Measurements from ENCODE around the gene AOPEP.

AOPEP gene

DNA sequence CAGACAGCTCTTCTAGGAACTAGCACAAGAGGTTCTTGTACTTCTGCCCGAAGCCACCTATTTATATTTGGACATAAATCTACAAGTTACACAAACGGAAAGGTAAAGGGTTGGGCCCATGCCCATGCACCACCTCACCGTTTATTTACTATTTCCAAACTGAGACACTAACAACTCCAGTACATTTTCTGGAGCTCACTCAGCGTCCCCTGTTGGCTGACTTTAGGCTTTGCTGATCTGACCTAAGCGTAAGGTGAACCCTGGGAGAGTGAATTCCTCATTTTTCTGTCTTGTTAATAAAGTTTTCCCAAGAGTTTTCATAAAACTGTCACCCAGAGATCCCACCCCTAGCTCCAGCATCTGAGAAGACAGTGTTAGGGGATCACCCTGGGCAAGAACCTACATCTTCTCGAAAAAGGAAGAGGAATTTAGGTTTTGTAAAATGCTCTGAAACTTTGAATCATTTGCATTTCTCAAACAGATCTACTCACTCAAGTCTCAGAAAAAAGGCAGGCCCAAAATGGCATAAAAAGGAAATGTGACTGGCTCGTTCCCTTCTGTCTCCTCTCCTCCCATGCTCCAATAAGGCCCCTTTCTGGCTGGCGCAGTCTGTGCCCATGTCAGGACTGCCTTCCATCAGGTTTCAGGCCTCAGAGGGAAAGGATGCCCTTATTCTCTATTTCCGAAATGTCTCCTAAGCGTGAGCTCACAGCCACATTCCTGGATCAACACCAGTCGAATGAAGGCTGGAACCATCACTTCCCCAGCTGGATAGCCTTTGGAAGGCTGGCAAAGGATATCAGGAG, 389.7 kb downstream of the AOPEP start:
- DNase-seq (ENCODE audit: low spot score) = no peak

DNA sequence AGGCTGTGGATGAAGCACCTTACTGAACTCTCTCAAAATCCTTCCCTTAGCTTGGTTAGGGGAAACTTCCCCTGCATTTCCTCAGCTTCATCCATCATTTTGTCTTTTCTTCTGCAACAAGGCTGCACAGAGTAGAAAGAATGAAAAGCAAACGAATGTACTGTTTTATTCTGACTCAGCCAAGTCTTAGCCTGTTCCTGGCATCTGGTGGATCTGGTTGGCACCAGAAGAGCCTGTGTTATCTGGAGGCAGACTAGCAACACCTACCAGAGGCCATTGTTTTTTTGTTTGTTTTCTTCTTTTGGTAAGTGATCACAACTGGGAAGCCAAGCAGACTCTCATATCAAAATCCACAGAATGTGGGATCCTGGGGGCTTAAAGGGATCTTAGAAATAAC, 390.3 kb downstream of the AOPEP start:
- DNase-seq (ENCODE audit: low spot score) = no peak

DNA sequence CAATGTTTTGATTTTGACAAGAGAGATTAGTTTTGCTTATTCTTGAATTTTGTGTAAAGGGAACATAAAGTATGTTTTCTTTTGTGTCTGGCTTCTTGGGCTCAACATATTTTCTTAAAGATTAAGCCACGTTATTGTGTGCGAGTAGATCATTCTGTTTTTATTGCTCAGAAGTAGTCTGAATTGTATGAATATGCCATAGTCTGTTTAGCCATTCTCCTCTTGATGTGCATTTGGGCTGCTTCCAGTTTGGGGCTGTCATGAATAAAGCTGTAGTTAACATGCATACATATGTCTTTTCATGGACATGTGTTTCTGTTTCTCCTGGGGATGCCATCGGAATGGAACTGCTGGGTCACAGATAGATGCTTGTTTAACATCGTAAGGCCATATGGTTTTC, 392.1 kb downstream of the AOPEP start:
- DNase-seq (ENCODE audit: low spot score) = no peak

DNA sequence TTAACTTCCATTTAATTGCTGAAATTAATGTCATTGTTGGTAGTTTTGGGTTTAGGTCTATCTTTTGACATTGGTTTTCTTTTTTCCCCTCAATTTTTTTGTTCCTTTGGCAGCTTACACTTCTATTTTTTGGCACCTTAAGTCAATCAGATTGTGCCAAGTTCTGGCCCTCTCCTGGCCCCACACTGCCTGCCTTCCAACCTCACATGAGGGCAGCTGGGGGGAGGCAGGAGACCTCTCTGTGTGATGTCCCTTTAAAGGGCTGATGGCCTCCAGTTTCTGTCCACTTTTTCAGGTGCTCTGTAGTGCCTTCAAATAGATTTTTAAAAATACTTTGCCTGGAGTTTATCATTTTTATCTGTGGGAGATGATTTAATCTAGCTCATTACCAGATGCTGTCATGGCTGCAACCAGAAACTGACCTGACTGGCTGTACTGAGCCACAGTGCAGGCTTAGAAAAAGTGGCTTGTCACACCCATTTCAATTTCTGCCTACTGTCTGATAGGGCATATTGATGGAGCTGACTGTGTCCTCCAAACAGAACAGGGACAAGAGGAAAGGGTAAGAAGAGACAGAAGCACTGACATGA, 394.4 kb downstream of the AOPEP start:
- no peak for DNase-seq (ENCODE audit: low spot score)

DNA sequence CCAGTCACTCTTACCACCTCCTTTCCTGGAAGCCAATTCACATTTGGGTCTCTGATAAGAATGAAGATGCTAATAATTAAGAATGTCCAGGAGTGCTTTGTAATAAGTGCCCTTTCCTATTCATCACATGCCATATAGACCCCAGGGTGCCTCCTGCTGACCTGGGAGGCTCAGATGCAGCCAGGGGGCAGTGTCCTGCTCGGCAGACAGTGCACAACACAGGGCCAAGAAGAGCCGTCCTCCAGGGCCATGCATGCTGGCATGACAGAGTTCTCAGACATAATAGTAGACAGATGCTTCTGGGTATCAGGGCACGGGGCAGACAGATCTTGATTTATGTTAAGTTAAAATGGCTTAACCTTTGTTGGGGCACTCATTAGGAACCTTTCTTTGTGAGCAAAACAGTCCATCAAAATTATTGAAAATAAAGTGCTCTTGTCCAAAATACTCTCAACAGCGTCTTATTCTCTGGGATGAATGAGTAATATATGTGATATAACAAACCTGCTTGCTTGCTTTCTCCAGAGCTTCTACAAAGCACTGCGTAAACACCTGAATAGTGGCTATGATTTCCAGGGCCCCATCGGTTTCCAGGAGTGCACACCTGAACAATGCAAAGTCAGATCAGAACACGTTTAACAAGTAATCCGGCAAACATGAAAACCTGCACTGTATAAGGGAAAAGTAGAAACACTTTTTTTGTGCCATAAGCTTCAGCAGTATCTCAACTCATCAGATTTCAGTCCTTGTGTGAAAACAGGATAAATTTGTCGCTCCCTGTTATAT, 398.3 kb downstream of the AOPEP start:
- DNase-seq (ENCODE audit: low spot score) = peak; percentile 39

DNA sequence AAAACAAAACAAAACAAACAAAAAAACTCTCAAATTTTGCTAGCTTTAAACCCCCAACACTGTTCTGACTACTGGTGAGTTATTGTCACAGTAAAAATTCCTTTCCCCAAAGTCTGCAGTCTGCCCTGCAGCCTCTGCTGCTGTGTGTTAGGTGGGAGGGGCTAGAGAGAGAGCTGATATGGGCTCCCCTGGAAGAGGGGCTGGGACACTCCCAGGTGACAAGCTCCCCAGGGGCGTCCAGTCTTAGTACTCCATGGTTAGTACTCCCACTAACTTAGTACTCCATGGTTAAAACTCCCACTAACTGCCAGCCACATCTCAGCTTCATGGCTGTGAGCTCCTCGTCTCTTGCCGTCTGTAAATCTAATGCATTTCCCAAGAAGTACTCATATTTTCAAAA, 399.2 kb downstream of the AOPEP start:
- DNase-seq (ENCODE audit: low spot score) = no peak

DNA sequence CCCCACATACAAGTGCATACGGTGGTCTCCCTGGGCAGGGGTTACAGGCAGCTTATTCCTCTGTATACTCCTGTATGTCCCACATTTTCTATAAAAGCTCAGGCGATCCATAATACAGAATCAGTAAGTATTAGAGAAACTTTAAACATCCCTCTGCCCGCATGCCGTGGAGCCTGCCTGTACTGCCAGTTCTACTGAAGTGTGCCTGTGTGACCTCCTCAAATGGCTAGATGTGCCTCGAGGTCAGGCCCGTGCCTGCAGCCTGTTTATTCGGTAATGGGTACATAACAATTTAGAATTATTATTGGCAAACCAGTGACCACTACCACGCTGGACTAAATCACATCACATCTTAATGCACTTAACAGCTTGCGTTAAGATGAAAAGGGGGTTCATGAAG, 400.2 kb downstream of the AOPEP start:
- no peak for DNase-seq (ENCODE audit: low spot score)

DNA sequence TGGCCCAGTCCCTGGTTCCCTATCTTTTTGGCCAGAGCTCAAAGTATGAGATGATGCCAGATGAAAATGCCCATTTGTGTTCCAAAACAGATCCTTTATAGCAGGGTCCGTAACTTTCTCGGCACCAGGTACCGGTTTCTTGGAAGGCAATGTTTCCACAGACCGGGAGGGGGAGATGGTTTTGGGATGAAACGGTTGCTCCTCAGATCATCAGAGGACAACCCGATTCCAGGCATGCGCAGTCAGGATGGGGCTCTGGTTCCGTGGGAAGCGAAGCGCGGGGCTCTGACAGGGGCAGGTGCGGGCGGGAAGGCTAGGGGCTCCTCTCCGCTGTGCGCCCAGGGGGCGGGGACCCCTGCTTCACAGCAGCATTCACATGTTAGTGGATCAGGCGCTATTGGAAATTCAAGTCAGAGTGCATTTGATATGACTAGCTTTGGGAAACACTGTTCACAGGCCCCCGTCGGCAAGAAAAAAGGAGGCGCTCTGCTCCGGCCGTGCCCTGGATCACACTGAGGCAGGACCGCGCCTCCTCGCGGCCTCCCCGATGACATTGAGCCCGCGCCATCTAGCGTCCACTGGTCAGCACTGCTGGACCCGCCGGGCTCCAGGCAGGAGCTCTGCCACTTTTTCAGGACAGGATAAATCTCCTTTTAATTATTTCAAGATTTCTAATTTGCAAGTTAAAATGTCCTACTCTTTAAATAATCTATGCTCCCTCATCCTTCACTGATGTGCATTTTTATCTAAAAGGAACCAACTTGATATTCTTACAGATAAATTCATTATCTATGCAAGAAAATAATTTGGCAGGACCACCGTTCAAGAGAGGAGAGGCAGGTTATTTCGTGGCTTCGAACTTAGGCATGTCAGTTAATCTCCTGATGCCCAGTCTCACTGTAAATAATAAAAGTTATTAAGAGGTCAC, 401.0 kb downstream of the AOPEP start:
- DNase-seq (ENCODE audit: low spot score) = peak; percentile 86

DNA sequence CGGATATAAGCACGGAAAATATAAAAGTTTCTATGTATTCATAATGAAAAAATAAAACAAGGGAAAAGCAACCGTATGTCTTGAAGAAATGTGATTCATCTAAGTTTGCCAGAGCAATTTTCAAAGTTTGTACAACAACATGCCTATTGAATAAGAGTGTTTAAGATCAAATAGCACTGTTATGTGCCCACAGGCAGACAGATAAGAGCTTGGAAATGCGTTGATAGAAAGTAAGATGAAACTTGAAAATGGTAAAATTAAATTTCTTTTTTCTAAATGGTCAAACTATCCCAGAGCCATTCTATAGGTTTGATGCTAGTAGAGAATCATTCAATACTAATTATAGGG, 401.7 kb downstream of the AOPEP start:
- no peak for DNase-seq (ENCODE audit: low spot score)

DNA sequence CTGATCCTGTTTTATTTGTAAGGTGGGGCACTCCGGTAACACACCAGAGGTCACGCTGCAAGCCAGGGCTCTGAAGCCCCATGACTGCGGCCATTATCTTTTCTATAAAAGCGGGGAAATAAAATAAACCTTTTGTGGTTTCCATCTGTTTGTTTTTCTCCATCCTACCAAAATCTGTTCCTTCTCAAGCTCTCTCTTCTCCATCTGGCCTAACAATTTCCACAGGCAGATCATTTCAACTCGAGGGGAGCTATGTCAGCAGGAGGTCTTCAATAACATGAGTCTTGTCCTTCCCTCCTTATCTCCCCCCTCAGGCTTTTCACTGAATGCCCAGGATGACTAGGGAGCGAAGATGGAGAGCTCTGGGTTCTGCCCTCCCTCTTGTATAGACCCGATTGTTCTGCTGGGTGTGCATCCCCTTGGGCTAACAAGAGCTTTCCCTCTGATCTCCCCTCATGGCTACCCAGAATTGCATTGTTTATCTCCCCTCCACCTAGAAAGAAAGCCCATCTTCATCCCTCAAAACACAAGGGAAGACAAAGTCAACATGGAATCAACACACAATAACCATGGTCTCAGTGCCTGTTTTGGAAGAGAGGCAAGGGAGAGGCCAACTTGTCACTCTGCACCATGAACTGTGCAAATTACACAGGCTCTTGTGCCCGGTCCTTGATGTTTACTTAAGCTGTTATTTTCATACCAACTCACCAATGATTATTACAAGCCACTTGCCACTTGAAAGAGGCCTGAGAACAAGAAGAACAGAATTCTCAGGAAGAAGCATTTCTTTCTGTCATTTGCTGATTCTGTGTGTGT, 403.2 kb downstream of the AOPEP start:
- no peak for DNase-seq (ENCODE audit: low spot score)

DNA sequence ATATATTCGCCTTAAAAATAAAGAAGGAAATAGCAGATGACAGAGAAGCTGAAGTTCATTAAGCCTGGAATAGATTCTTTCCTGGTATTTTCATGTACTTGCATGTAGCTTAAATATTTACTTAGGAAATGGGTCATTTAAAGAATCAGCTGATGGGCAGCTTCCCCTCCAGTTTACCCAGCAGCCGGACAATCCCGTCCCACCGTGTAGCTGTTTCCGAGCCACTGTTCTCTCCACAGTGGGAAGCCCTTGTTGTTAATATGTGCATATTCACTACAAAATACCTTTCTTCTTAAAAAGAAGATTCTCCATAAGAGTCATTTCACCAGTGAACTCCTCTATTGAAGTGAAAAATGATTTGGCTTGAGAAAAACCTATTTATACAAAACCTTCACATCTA, 404.0 kb downstream of the AOPEP start:
- DNase-seq (ENCODE audit: low spot score) = peak; percentile 31

DNA sequence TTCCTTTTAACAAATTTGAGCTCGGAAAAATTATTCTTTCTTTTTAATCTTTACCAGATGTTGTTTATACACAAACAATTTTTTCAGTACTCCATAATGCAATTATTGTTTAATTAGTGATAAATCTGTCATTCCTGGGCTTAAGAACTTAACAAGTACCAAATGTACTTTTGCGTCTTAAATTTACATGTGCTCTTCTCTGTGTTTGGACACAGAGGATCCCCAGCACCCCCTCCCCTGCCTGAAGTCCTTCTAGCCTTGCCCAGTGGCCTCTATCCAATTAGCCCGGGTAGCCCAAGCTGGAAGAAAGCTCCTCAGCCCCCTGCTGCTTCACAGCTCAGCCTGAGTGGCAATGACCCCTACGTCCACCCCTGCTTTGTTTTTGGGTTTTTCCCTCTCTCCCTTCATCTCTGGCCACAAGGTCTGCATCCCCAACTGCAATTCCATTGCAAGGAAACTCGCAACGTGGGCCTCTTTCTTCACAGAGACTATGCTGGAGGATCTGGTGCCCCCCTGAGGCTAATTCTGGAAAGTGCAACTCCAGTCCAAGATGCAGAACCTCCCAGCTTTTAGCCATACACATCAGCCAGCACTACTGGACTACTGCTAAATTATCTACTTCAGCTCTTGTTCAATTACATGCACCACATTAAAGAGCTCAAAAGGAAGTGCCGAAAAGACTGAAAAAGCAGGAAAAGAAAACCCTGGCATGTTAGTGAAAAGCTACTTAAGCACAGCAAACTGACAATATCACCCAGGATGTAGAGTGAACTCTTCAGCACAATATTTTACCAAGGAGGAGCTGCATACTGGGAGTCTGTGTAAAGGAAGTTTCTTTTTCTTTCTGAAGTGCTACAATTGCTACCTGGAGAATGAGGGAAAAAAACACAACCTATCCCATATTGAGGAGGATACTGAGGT, 404.8 kb downstream of the AOPEP start:
- DNase-seq (ENCODE audit: low spot score) = peak; percentile 73

DNA sequence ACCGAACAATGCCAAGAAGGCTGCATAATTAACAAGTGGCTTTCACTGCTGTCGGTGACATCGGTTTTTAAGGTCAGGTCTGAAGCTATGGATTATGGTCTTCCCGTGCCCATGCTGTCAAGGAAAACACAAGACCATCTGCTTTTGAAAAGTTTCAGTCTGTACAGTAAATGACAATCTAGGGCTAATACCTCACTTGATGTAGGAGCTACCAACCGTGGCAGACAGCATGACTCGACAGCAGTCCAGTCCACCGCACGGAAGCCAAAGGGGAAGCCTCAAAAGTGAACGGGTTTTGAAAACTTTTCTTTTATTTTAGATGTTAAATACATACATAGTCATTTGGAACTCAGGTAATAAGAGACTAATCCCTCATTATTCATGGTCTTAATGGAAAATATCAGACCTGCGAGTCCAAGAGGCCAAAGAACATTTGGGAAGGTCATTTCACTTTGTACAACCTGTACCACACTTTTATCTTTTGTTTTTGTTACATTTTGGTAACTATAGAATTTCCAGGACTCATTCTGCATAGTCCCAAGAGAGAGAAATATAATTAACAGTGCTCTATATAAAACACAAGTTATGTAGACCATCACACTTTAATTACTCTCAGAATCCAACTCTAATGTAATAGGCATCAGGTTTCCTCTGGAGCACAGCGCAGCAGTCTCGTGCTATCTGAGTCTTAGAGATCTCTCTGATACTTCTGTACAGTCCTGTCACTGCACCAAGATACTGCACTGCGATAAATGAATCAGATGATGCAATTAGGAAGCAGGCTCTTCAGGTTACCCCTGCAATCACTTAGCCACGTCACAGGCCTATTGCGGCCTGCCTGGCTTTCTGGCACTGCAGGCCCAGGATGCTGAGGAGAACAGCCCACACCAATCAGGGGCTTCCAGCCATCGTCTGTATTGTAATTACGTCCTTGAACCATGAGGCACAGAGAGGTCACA, 406.1 kb downstream of the AOPEP start:
- DNase-seq (ENCODE audit: low spot score) = no peak

DNA sequence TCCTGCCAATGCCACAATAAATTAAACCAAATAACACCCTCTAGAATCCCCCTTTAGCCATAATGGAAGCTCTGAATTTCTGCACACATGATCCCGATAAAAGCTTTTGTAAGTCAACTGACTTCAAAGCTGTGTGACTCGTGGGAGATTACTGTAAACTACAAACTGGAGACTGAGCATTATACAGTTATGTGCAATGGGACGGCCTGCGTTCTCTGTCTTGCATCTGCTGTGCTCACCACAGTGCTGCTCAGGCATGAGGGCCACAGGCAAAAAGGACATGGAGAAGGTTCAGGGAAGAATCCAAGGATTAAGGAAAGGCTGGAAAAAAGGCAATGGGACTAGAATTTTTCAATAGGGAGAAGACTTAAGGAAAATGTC, 406.8 kb downstream of the AOPEP start:
- DNase-seq (ENCODE audit: low spot score) = no peak

DNA sequence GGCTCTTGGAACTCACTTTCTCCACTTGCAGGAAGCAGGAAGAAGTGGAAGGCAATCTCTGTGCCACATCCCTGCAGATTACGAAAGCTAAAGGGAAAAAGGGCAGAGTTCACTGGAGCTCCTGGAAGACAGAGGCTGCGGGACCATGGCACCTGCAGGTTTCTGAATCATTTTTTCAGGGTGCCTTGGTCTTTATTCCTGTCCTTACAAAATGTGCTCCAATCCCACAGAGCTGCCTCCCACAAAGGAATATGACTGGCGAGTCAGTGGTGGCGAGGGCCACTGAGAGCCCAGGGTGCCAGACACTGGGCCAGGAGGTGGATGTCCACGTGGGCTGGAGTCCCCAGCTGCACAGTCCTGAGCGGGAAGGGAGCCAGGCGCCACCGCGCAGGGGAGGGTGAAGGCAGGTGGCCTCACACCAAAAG, 408.0 kb downstream of the AOPEP start:
- DNase-seq (ENCODE audit: low spot score) = no peak

DNA sequence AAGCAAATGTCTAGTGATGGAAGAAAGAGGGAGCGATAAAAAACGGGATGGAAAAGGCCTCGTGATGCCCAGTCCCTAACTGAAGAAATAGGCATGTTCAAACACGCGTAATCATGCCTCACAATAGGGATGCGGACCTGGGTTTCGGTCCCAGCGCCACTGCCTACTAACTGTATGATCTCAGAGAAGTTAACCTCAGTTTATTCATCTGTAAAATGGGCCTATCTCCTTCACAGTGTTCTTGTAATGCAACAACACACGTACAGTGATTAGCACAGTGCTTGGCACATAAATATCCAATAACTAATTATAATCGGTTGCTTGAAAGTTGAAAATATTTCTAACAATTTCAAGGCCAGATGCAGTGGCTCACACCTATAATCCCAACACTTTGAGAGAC, 409.3 kb downstream of the AOPEP start:
- no peak for DNase-seq (ENCODE audit: low spot score)

Data from iPS-NIHi11 (cell line).